ENCODE measurements around the gene APLF.
A peak's percentile ranks its signal among the peaks of the same experiment; 100 is the strongest.
"Not testable (repeated sequence)": the region's sequence is repeated elsewhere in the genome, so short reads cannot be mapped to it uniquely, and the experiment has no call there.

The APLF gene

DNA sequence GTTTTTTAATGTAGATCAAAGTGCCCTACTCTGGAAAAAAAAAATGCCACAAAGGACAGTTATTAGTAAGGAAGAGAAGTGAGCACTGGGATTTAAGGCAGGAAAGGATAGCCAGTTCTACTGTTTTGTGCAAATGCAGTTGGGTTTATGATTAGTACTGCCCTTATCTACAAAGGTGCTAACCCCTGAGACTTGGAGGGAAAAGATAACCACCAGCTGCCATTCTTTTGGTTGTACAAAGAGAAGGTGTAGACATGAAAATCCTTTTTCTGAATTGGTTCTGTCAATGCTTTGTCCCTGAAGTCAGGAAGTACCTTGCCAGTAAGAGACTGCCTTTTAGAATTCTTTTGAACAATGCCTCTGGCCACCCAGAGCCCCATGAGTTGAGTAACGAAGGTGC, 11.3 kb downstream of the APLF start:
- Histone ChIP-seq H4K20me1 (no peaks in the 10 kb centered on the region), H3K4me2 (no peak overlapping the region), H3K36me3 (peaks cover 0 to 10% (median 0%) of the 10 kb centered on the region in 11 experiments; a peak in 1 of 22 replicates), H3K4me1 (peaks cover 0 to 10% (median 0%) of the 10 kb centered on the region in 10 experiments; a peak in 3 of 20 replicates), H3K9ac (no peak overlapping the region), H3K4me3 (no peak overlapping the region), H3K9me3 (replicated peaks in 1 of 11) (0 out of 22 replicates have a peak, but pooled peaks cover 0 to 6% (median 0%) of the 10 kb centered on the region in 11 experiments), H3K27ac (no peak overlapping the region), H3K27me3 (no peaks in the 10 kb centered on the region)
- TF ChIP-seq Cebpa-rat (IDR thresholded peaks at IDR 0.05), result no peak

DNA sequence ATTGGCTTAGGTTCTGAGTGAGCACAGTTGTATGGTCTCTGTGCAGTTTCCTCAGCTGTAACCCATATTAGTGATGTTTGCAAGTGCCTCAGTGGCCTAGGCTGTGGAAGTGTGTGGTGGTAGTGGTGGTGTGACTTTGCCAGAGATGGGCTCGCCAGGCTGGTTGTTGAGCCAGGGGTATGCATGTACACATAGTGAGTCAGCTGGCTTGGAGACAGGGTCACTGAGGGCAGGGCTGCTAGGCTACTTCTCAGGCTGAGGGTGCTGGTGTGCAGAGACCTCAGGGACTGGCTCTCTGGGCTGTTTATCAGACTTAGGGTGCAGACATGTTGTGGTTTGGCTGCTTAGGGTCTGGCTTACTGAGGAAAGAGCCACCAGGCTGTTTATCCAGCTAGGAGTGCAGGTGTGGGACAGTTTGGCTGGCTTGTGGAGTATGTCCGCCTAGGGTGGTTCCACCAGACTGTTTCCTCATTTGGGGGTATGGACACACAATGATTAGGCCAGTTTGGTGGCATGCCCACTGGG, 15.0 kb downstream of the APLF start:
- no peak for TF ChIP-seq Cebpa-rat (IDR thresholded peaks at IDR 0.05)
- Histone ChIP-seq H3K4me1 (peaks cover 0 to 10% (median 0%) of the 10 kb centered on the region in 10 experiments; a peak in 3 of 20 replicates), H3K27ac (no peak overlapping the region)

GRCh38 chr2:68483011-68483410, 15.6 kb downstream of the APLF start:
- Histone ChIP-seq H3K27ac (no peak overlapping the region), H4K20me1 (no peaks in the 10 kb centered on the region), H3K9me3 (replicated peaks in 1 of 11) (no peaks in the 10 kb centered on the region), H3K4me3 (no peak overlapping the region), H3K4me2 (no peak overlapping the region), H3K4me1 (peaks cover 0 to 11% (median 1%) of the 10 kb centered on the region in 10 experiments; a peak in 8 of 20 replicates), H3K27me3 (no peaks in the 10 kb centered on the region), H3K36me3 (0 out of 22 replicates have a peak, but pooled peaks cover 0 to under 1% (median 0%) of the 10 kb centered on the region in 11 experiments), H3K9ac (no peak overlapping the region)
- TF ChIP-seq Cebpa-rat (IDR thresholded peaks at IDR 0.05), result no peak

More for the DNA sequence above, 15.0 kb downstream of the APLF start:
- no peaks in the 10 kb centered on the region for H4K20me1 ChIP-seq
- H3K9me3 ChIP-seq (replicated peaks in 1 of 11), result 0 out of 22 replicates have a peak, but pooled peaks cover 0 to 3% (median 0%) of the 10 kb centered on the region in 11 experiments
- peaks cover 0 to 7% (median 0%) of the 10 kb centered on the region in 11 experiments; a peak in 1 of 22 replicates for H3K36me3 ChIP-seq
- H3K9ac ChIP-seq, result no peak overlapping the region
- H3K4me2 ChIP-seq, result no peak overlapping the region
- no peaks in the 10 kb centered on the region for H3K27me3 ChIP-seq
- H3K4me3 ChIP-seq, result no peak overlapping the region

DNA sequence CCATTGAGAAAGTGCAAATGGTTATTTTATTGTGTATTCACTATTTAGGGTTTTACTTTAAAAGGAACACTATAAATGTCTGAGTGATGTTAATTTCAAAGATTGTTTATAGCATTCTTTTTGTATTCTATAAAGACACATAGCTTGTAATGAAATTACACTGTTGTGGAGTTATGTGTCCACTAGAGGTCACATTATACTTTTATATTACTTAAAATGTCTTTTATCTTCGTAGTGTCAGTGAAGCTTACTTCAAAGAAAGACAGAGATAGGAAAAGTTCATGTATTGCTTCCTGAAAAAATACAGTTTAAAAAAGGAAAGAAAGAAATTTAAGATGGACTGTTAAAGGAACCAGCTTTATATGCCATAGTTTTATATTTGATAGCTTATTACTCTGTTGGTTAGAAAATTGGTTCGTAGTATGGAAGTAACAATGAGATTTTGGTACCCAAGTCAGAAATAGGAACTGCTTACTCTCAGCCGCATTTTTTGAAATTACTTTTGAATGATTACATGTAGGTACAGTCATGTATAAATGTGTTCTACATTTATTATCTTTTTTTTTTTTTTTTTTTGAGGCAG, 20.5 kb downstream of the APLF start:
- Histone ChIP-seq H3K9ac (no peak overlapping the region), H3K36me3 (no peaks in the 10 kb centered on the region), H3K4me1 (peaks cover 0 to 26% (median 8%) of the 10 kb centered on the region in 10 experiments; a peak in 12 of 20 replicates), H3K9me3 (replicated peaks in 1 of 11) (no peaks in the 10 kb centered on the region), H3K27ac (no peak overlapping the region), H3K27me3 (no peaks in the 10 kb centered on the region), H3K4me3 (no peak overlapping the region), H4K20me1 (no peaks in the 10 kb centered on the region), H3K4me2 (peak overlapping the region in 4 of 11 experiments; percentile 11 to 48 (median 16); a peak in 3 of 22 replicates)
- no peak for TF ChIP-seq Cebpa-rat (IDR thresholded peaks at IDR 0.05)

DNA sequence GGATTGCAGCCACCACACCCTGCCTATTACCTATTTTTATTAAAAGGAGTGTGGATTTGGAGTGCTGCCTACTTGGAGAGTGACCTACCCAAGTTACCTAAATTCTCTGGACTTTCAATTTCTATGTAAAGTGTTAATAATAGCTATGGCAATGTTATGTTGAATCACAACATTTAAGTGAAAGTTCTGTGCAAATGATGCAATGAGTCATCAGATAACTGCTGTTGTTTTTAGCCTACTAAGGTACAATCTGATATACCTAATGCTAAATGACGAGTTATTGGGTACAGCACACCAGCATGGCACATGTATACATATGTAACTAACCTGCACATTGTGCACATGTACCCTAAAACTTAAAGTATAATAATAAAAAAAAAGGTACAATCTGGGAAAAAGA, 21.2 kb downstream of the APLF start:
- H3K9ac ChIP-seq; H3K9me3 ChIP-seq (replicated peaks in 1 of 11); H4K20me1 ChIP-seq; H3K4me3 ChIP-seq; H3K36me3 ChIP-seq; H3K27me3 ChIP-seq; H3K27ac ChIP-seq: not testable (repeated sequence)
- peak overlapping the region in 4 of 11 experiments; percentile 11 to 80 (median 31); a peak in 5 of 22 replicates for H3K4me2 ChIP-seq
- peaks cover 0 to 26% (median 8%) of the 10 kb centered on the region in 10 experiments; a peak in 12 of 20 replicates for H3K4me1 ChIP-seq

GRCh38 chr2:68489282-68489681, 21.9 kb downstream of the APLF start:
- H3K4me1 ChIP-seq, result peaks cover 0 to 26% (median 8%) of the 10 kb centered on the region in 10 experiments; a peak in 12 of 20 replicates
- peaks cover 5 to 10% (median 8%) of the 10 kb centered on the region in 11 experiments for H3K9me3 ChIP-seq (replicated peaks in 1 of 11)
- H3K27me3 ChIP-seq, result no peaks in the 10 kb centered on the region
- H3K4me2 ChIP-seq, result peak overlapping the region in 3 of 11 experiments; percentile 31 to 80 (median 48); a peak in 6 of 22 replicates
- no peak overlapping the region for H3K9ac ChIP-seq
- peak overlapping the region in 2 of 11 experiments; percentile 1 to 2; a peak in 1 of 22 replicates for H3K27ac ChIP-seq
- TF ChIP-seq Cebpa-rat (IDR thresholded peaks at IDR 0.05), result no peak
- no peaks in the 10 kb centered on the region for H4K20me1 ChIP-seq
- H3K4me3 ChIP-seq, result no peak overlapping the region
- peaks cover 0 to 7% (median 0%) of the 10 kb centered on the region in 11 experiments; a peak in 2 of 22 replicates for H3K36me3 ChIP-seq

GRCh38 chr2:68491582-68491981, 24.2 kb downstream of the APLF start:
- Histone ChIP-seq H3K27ac (no peak overlapping the region), H3K4me2 (no peak overlapping the region), H3K9ac (no peak overlapping the region), H4K20me1 (no peaks in the 10 kb centered on the region), H3K27me3 (no peaks in the 10 kb centered on the region), H3K4me1 (peaks cover 0 to 26% (median 8%) of the 10 kb centered on the region in 10 experiments; a peak in 12 of 20 replicates), H3K9me3 (replicated peaks in 1 of 11) (peaks cover 27 to 33% (median 31%) of the 10 kb centered on the region in 11 experiments), H3K4me3 (no peak overlapping the region), H3K36me3 (peaks cover 0 to 18% (median 6%) of the 10 kb centered on the region in 11 experiments; a peak in 6 of 22 replicates)
- no peak for TF ChIP-seq Cebpa-rat (IDR thresholded peaks at IDR 0.05)

DNA sequence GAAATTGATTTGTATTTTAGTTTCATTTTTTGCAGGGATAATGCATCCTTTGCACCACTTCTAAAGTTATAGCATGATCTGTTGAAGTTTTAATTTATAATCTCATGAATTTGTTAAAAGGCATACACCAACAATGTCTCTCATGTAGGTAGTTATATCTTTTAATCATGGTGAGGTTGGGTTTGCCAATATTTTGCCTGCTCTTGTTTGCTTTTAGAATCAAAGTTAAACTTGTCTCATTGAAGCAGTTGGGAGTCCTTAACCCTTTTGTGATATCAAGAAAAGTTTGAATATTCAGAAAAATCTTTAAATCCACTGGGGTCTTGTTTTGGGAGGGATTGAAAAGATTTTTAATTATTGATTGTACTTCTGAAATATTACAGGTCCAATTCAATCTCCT, 31.7 kb downstream of the APLF start:
- Histone ChIP-seq H3K27me3 (no peaks in the 10 kb centered on the region), H3K4me3 (no peak overlapping the region), H3K9ac (no peak overlapping the region), H3K36me3 (peaks cover 0 to 18% (median 7%) of the 10 kb centered on the region in 11 experiments; a peak in 6 of 22 replicates), H3K4me2 (no peak overlapping the region), H3K9me3 (replicated peaks in 1 of 11) (peaks cover 31 to 35% (median 33%) of the 10 kb centered on the region in 11 experiments), H3K4me1 (no peaks in the 10 kb centered on the region), H3K27ac (no peak overlapping the region), H4K20me1 (no peaks in the 10 kb centered on the region)
- TF ChIP-seq Cebpa-rat (IDR thresholded peaks at IDR 0.05), result no peak

DNA sequence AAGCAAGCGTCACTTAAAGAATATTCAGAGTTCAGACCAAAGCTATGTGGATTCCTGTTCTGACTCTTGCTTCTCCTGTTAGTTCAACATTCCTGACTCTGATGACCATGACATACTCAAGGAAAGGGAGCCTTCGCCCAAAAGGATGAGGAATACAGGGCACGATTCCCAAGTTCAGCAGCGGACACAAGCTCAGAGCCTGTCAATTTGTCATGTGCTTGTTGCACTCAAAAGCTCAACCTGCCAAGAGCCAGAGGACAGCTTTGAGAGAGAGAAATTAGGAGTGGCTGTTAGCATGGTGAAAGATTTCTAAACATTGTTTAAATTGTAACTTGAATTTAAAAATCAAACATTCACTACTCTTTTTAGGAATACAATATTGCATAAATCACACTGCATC, 33.3 kb downstream of the APLF start:
- TF ChIP-seq Cebpa-rat (IDR thresholded peaks at IDR 0.05), result no peak
- Histone ChIP-seq H3K27ac (no peak overlapping the region), H3K9me3 (replicated peaks in 1 of 11) (peaks cover 15 to 20% (median 18%) of the 10 kb centered on the region in 11 experiments), H3K4me3 (no peak overlapping the region), H3K9ac (no peak overlapping the region), H3K27me3 (no peaks in the 10 kb centered on the region), H3K36me3 (peaks cover 0 to 12% (median 7%) of the 10 kb centered on the region in 11 experiments; a peak in 6 of 22 replicates), H4K20me1 (no peaks in the 10 kb centered on the region), H3K4me2 (no peak overlapping the region), H3K4me1 (no peaks in the 10 kb centered on the region)

Data from BLaER1 treated with 17β-estradiol and CSF1 and Interleukin-3, amounts not matched to agents 10 nM and 100 nM (cell line).